Kidney capillary endothelial cell (primary cell): ENCODE data around the gene ADCY5.

Source experiments
- DNase-seq: peaks from one replicate; pipeline ENCODE4 v3.0.0-alpha.2; 2018; ENCODE audit warnings: low spot score

Gene ADCY5

DNA sequence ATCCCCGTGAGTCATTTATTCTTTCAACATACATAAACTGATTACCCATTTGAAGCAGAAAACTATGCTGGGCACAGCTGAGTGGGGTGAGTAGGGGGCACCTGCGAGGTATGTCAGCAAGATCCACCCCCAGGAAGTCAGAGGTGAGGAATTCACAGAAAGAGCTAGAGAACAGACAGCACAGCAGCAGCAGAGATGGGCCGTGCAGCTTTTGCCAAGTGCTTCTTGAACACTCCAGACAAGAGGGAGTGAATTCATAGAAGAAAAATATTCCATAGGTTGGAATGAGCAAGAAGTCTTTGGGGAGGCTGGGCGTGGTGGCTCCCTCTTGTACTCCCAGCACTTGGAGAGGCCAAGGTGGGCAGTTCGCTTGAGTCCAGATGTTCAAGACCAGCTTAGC is 9.4 kb upstream of the ADCY5 start:
- DNase-seq = no peak

DNA sequence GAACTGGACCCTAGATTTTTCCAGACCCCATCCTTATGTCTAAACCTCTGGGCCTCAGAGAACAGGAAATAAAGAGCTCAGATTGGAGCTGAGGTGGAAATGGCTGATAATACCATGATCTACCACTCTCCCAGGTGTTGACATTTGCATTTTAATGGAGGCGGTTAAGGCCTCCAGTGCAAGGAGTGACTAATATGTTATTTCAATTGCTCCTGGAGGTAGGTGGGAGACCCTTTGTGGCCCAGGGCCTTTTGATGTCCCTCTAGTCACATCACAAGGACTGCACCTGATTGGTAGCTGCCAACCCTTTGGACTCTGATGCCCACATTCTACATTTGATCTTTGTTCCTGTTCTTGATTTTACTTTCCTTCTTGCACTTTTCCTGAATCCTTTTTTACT is 9.0 kb upstream of the ADCY5 start:
- DNase-seq = no peak

DNA sequence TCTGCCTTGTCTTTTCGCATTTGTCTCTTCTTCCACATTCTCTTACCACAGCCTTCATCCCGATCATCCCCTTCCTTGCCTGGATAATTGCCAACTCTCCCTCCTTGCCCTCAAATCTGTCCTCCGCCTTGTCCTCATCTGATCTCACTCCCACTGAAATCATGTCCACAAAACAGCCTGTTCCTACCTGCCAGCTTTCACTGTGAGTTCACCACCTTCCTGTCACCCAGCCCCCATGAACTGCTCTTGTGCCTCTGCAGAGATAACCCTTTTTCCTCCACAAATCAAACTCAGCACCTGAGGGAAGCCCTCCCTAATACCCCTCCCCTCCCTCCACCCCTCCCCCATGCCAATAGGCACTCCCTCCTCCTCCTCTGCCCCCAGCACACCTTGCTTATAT is 4.8 kb upstream of the ADCY5 start:
- no peak for DNase-seq

DNA sequence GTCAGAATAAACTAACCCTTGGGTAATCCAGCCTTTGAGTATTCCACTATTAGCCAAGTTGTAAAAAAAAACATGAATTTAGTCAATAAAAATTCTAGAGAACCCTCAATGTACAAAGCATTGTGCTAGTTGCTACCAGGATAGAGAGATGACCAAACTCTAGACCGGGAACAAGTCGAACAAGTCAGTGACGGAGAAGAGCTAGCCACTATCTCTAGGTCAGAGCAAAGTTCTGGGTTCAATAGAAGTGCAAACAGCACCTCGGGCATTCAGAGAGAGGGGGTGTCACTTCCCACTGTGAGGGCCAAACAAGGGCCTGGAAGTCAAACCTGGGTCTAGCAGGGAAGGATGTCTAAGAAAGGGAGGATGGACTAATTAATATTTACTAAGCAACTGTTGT is 2.3 kb upstream of the ADCY5 start:
- DNase-seq = no peak

DNA sequence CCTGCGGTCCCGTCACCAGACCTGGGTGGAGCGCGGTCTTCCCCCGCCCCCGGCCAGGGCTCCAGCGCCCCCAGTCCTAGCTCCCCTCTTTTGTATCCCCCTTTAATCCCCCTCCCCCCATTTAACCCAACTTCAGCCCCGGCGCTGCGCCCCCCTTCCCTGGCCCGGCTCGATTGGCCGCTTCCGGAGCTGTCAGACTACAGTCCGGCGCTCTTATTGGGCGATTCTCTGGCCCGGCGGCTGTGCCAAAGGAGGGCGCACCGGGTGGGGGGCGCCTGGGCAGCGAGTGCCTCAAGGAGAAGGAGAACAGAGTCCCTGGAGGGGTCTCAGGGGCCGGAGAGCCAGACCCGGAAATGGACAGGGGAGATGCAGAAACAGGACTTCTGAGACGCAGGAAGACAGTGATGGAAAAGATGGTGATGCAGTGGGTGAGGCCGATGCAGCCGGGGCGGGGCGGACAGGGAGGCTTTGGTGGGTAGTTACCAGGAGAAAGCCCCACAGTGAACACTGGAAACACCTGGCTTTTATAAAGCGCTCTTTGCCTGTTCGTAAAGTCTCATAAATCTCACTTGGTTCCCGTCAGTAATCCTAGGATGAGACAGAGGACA is 1.2 kb upstream of the ADCY5 start:
- DNase-seq = no peak

DNA sequence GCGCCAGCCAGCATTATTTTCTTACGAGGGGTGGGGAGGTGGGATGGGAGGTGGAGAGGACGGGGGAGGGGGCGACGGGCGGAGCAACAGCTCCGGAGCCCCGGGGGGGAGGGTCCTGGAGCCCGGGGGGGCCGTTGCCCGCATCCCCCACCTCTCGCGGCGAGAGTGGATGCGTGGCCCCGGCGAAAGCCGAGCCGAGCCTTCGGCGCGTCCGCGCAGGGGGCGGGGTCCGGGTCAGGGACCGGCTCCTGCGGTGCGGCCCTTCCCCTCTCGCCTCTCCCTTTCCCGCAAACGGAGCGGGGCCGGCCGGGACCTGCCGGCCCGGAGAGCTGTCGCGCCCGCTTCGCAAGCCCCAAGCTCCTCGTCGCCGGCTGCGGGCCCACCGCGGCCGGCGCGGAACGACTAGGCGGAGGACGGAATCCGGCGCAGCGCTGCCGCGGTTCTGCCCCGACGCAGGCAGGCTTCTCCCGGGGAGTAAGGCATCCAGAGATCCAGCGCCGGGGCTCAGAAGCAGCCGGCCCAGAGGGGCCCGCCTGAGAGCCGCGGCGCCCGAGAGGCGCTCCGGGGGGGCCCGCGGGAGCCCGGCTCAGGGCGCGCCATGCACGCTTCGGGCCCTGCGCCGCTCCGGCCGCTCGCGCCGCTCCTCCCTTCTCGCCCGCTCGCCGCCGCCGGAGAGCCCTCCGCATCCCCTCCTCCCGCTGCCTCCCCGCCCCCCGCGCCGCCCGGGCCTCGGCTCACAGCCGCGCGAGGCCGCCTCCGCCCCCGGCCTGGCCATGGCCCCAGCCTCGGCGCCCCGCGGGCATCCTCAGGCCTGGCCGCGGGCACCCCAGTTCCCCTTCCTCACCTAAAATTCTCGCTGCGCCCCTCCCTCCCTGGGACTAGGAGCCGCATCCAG is 459 bp upstream of the ADCY5 start:
- DNase-seq = no peak

DNA sequence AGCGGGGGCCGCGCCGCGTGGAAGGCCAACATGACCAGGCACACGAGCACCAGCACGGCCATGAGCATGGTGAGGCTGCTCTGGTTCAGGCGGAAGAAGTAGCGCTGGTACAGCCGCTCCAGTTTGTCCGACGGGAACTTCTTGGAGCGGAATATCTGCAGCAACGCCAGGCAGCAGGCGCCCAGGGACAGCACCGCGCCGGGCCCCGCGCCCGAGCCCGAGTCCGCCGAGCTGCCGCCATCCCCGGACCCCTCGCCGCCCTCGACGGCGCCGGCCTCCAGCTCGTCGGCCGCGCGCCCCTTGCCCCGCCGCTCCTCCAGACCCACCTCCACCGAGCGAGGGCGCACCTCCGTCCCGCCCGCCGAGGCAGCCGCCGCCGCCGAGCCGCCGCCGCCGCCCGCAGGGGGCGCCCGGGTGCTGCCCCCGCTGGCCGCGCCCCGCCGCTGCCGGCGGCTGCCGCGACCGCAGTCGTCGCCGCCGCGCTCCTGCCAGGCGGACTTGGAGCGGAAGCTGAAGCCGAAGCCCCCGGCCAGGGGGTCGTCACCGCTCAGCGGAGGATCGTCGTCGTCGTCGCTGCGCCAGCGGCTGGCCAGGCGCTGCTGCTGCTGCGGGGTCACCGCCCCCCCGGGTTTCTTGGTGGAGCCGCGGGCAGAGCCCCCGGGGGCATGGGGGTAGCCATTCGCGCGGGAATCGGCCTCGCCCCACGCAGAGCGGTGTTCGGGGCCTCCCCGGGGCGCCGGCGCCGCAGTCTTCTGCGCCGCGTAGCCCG is 957 bp downstream of the ADCY5 start:
- no peak for DNase-seq

DNA sequence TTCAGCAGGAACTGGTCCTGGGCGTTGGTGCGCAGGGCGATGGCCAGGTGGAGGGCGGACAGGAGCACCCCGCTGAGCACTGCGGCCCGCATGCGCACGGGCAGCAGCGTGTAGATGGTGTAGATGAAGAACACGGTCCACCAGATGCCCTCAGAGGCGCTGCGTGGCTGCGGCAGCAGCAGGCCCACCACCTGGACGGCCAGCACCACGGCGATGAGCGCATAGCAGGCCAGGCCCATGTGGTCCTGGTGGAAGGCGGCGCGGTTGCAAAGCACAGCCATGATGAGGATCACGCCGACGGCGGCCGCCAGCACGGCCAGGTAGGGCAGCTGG is 1.5 kb downstream of the ADCY5 start:
- no peak for DNase-seq

DNA sequence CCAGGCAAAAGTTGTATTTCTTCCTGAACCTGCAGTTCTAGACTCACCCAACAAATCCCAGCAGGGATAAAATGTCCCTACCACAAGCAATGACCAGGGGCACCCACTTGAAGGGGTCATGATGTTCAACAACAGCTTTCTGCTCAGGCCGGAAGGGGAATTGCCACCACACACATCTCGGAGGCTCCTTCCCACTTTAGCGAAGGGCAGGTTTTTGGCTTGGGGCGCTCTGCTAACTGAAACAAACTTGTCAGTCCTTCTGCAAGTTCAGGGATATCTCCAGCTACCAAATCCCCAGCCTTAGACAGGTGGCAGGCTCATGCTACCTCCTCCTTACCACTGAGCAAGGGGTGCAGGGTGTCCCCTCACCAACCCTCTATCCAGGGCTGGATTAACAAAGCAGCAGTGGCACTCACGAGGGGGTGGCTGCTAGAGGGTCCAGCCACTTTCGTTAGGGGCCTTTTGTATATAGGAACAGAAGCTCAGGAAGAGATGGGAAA is 2.2 kb downstream of the ADCY5 start:
- DNase-seq = no peak

DNA sequence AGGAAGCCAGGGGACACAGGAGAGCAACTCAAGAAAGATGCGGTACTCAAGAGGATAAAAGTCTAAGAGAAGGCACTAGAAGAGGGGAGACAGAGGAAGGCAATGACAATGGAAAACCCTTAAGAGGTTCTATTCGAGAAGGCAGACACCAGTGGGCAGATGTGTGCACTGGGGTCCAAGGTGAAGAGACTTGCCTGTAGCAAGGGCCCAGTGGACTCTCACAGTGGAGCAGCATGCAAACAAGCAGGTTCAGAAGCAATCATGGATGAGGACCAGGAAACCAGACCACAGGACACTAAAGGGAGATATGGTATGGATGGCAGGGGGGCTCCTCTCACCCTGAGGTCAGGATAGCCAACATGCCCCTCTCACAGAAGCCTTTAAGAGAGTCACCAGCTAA is 2.7 kb downstream of the ADCY5 start:
- DNase-seq = no peak

DNA sequence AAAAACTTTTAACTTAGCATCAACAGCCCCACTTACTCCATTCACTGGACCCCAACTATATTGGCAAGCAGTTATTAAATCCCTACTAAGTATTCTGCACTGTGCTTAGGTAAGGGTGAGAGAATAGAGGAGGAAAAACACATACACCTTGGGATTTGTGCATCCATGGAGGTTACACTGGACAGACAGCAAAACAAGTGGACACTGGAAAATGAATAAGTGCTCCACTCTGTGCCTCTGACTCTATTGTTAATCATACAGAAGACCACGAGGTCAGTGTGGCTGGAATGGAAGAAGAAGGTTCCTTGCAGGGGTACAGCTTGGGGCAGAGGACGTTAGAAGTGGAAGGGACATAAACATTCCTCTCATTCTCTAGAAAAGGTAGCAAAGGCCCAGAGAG is 3.2 kb downstream of the ADCY5 start:
- no peak for DNase-seq

DNA sequence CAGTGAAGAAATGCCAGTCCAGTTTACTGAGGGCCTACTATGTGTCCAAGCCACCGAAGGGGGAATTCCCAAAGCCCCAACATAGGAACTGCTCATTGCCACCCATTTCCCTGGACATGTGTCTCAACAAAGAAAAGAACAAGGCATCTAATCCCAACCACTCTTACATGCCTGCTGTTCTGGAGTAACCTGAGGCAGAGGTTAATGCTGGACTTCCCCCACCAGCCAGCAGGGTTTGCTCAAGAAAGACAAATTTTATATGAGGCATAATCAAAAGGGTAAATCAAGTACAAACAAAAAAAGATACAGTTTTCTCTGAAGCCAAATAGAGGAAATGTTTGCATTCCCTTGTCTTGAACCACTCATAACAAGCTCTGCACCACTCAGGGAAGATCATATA is 4.1 kb downstream of the ADCY5 start:
- DNase-seq = no peak

DNA sequence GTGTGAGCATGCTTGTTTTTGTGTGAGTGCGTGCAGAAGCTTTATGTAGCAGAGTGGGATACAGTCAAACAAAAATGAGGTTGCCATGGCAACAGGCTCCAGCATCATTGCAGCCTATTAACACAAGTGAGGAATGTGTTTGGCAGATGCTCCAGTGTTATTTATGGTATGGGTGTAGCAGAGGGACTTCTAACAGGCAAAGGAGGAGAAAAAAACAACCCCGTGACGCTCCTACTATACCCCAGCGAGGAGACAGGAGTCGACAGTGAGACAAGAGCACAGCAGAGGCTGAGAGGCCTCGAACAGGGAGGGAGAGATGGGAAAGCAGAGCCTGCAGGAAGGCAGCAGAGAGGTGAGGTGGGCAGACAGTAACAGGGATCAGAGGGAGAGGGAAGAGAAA is 4.9 kb downstream of the ADCY5 start:
- DNase-seq = no peak

DNA sequence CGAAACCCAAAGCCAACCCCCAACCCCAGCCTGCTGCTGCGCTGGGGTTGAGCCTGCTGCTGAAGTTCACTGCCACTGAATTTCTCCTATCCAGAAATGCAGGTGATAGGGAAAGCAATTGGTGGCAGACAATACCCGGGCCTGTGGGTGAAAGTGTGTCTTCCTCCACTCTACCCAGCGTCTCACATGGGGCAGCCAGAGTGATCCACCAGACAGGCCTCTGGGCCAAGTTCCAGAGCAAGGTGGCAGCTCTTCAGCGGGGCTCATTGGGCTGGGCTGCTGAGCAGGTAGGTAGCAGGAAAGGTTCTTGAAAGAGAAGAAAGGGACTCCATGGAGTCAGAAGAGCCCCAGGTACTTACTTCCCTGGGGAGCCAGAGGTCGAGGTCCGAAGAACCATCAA is 6.0 kb downstream of the ADCY5 start:
- DNase-seq = no peak

DNA sequence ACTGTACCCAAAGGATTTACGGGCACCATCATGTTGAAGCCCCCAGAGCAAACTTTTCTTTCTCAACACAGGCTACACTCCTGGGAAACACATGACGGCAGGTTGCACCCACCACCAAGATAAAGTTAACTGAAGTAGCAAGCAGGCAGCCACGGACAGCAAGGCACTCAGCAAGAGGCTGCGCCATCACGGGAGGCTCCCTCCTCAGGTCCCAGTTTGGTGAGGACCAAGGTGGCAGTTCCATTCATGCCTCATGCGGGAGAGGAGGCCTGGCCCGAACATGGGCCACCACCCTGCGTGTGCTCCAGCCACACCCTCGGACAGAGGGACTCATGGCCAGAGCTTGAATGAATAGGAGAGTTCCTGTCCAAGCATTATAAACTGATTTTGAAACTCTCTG is 6.8 kb downstream of the ADCY5 start:
- DNase-seq = no peak

DNA sequence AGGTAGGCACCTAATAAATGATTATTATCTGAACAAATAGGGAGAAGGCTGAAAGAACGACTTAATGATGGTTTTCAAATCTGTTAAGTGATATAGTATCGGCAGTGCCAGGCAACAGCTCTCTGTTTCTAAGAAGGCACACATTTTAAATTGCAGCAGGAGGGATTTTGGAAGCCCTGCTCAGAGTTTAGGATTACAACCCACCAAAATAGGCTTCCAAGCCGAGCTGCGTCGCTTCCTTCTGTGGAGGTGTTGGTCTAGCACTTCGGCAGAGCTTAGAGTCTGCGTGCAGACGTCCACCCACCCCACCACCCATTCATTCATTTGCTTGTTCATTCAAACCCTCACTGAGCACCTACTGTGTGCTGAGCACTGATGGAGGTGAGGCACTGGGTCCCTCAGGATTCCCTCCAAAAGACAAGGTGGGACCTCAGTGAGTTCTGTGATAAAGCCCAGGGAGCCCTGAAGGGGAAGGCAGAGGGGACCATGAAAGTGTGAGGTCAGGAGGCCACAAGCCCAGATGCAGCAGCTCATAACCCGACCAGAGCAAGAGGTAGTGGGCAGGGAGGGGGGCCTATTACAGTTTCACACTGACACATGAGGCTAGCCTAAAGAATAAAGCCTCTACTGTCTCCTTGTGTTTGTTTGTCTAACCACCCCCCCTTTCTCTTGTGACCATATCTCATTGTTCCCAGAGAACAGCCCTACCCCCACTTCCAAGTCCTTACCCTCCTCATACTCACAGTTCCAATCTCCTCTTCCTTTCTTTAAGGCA is 8.9 kb downstream of the ADCY5 start:
- no peak for DNase-seq

DNA sequence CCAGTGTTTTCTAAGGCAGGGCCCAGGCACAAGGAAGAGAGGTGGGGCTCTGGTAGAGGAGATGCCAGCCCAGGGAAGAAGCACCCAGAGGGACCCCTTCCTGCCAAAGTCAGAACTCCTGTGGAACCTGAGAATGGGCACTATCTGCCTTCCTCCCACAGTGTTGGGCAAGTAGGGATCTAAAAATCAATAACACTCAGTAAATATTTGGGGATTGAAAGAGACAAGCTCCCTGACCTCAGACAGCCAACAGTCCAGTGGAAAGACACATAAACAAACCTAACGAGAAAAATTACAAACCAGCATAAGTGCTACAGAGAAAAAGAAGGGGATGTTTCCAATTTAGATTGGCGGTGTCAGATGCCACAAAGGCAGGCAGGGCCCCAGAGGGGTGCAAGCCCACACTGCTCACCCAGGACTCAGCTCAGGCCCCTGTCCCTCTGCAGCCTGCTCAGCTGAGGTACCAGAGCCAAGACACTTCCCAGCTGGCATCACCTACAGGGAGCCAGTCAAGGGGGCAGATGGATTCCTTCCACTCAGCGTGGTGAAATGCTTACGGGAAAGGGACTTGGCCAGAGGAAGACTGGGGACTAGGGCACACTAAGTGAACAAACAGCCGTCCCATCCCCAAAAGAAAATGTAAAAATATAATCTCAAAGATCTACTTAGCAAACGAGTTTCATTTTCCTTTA is 15.9 kb downstream of the ADCY5 start:
- DNase-seq = no peak

DNA sequence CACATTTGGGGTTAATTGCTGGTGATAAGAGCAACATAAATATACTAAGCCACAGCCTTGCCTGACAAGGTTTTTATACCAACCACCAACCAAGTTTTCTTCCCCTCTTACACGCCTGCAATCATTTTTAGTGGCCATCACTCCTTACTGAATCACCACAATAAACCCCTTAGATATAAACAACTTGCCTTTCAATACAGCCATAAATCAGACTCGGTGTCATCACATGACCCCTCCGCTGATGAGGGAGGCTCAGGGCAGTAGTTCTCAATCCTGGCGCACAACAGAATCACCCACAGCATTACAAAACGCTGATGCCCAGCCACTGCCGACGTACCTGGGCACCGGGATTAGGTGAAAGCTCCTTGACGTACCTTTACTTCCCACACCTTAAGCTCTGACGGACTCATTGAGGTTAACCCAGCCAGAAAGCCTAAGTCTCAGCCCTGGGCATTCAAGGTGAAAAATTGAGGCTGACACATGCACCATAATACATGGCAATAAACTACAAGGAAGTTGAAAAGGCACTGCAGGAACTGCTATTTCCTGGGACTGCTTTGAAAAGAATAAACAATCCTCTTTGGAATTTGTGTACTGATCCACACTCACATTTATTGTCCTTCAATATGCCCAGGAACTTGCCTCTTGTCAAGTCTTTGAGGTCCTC is 17.1 kb downstream of the ADCY5 start:
- DNase-seq = no peak

DNA sequence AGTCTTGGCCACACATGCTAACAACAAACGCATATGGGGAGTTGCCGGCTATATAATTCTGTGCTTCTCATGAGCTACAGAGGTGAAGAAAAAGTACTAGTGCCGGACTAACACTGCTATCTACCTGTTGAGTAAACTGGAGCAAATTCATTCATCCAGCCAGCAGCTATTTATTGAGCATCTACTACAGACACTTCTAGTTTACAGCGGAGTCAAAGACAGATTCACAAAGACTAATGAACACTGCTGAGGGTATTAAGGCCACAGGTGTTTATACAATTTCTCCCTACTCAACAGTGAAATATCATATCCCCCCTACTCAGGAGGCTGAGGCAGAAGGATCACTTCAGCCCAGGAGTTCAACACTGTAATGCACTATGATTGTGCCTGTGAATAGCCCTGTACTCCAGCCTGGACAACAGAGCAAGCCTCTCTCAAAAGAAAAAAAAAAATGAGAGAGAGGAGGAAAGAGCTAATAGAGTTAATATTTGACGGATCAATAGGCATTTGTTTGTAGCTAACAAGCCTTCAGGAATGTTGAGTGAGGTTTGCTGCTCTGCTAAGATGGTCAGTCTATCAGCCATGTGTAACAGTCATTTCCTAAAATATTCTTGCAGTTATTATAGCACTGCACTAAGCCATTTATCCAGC is 17.8 kb downstream of the ADCY5 start:
- DNase-seq = no peak

DNA sequence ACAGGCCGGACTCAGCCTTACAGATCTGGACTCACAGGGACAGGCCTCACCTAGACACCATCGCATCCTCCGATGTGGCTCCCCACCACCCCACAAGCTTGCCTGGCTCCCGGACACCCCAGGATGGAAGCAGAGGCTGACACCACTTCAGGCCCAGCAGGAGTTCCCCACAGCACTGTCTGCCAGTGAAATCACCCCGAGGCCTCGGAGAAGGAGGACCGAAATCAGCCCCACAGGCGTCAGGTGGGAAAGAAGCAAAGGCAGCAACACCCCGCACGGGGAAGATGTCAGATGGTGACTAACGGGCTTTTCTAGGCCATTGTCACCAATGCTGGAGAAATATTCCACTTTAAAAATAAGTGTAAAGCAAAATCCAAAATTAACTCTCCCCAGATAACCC is 18.6 kb downstream of the ADCY5 start:
- DNase-seq = no peak
